HCT116 (cell line): Measurements from ENCODE around the gene ANKRD10. TPM values are rescaled to one million over a fixed set of nuclear protein-coding genes. Genes with fewer than 3 reads are reported as not detected.

Experiments
- ATAC-seq: fragments of 200-7000 bp; cut with Tn5 transposase; 2 replicates; pipeline ENCODE4 v1.9.1; 2020; ENCODE audit warnings: mild to moderate bottlenecking, moderate library complexity
- BruUV-seq: library from RNA; stranded (reverse); fragments of 400-500 nt; replicated peaks from 2 replicates; lab custom pipeline; 2021; lab: Mats Ljungman, UMichigan
- CTCF ChIA-PET: fragments of 300-600 bp; sonication (Branson Sonifier 250); formaldehyde crosslinking; loops from one replicate; lab custom pipeline; 2021; ENCODE audit warnings: antibody characterized with exemption; lab: Charles Lee
- POLR2A ChIA-PET: fragments of 300-600, 350-600 bp; sonication (Branson Sonifier 250); formaldehyde crosslinking; loops from one replicate; lab custom pipeline; 2021; ENCODE audit warnings: antibody characterized with exemption; lab: Charles Lee
- RAD21 ChIA-PET, 2 experiments: fragments of 300-600 bp; sonication (Branson Sonifier 250); formaldehyde crosslinking; loops; one replicate each; lab custom pipeline; 2023; ENCODE audit warnings: low total read pairs in 2 of 2; ENCODE audit not compliant: uncharacterized antibody in 2 of 2, unreplicated experiment in 2 of 2, low non-redundant PET in 1 of 2; lab: Charles Lee
- DNase-seq: peaks from one replicate; pipeline ENCODE4 v3.0.0-alpha.2; 2010; ENCODE audit warnings: low read depth, low spot score
- H2AFZ ChIP-seq: fragments of 200-600 bp; shearing (Covaris generic), sonication (generic); 2 replicates; pipeline ENCODE4 v1.6.1; 2017; ENCODE audit warnings: low read depth, mixed run types, mixed read lengths, antibody characterized with exemption, low read length; ENCODE audit not compliant: poor library complexity, severe bottlenecking
- H3K27ac ChIP-seq: 2 replicates; pipeline ENCODE4 v1.5.1; 2012; ENCODE audit warnings: low read depth, low read length
- H3K27me3 ChIP-seq: fragments of 200-600 bp; sonication (generic); 2 replicates; pipeline ENCODE4 v1.6.1; 2016; ENCODE audit warnings: mixed run types, low read length, mixed read lengths; ENCODE audit not compliant: insufficient read depth
- H3K36me3 ChIP-seq, 2 experiments: fragments of 200-500 bp in 1 of 2; fragments of 200-600 bp in 1 of 2; sonication (Bioruptor generic) in 1 of 2; sonication (generic) in 1 of 2; 2 replicates each; pipeline versions ENCODE4 v1.5.1 to v1.6.1; 2014 to 2016; ENCODE audit warnings: low read length in 2 of 2, inconsistent platforms in 1 of 2, mixed read lengths in 1 of 2, mixed run types in 1 of 2; ENCODE audit not compliant: insufficient read depth in 2 of 2, control insufficient read depth in 1 of 2
- H3K4me1 ChIP-seq, 2 experiments: fragments of 200-600 bp in 1 of 2; sonication (generic) in 1 of 2; 2 replicates each; pipeline versions ENCODE4 v1.5.1 to v1.6.1; 2012 to 2017; ENCODE audit warnings: low read length in 2 of 2, inconsistent platforms in 1 of 2, mild to moderate bottlenecking in 1 of 2, mixed read lengths in 1 of 2, mixed run types in 1 of 2, moderate library complexity in 1 of 2; ENCODE audit not compliant: insufficient read depth in 2 of 2, control insufficient read depth in 1 of 2
- H3K4me2 ChIP-seq: fragments of 200-600 bp; sonication (generic); 2 replicates; pipeline ENCODE4 v1.6.1; 2017; ENCODE audit warnings: mixed run types, low read length, mixed read lengths
- H3K4me3 ChIP-seq, 2 experiments: fragments of 200-600 bp in 1 of 2; sonication (generic) in 1 of 2; replicated peaks in 1 of 2; 2 replicates each; pipeline ENCODE4 v1.5.1; 2011 to 2016; ENCODE audit warnings: low read length in 2 of 2, control low read depth in 1 of 2, low read depth in 1 of 2, mild to moderate bottlenecking in 1 of 2, mixed read lengths in 1 of 2, mixed run types in 1 of 2
- H3K79me2 ChIP-seq: fragments of 200-600 bp; sonication (generic); 2 replicates; pipeline ENCODE4 v1.6.1; 2017; ENCODE audit warnings: mild to moderate bottlenecking, mixed run types, low read length, moderate library complexity, mixed read lengths; ENCODE audit not compliant: insufficient read depth
- H3K9ac ChIP-seq: fragments of 200-600 bp; sonication (generic); 2 replicates; pipeline ENCODE4 v1.6.1; 2016; ENCODE audit warnings: low read length, mixed read lengths
- H3K9me2 ChIP-seq: fragments of 200-600 bp; sonication (generic), shearing (Covaris generic); 2 replicates; pipeline ENCODE4 v1.6.1; 2017; ENCODE audit warnings: mixed run types, mild to moderate bottlenecking, moderate library complexity; ENCODE audit not compliant: insufficient read depth
- H3K9me3 ChIP-seq, 2 experiments: fragments of 200-500 bp in 1 of 2; fragments of 200-600 bp in 1 of 2; sonication (Bioruptor generic) in 1 of 2; sonication (generic) in 1 of 2; 2 replicates each; pipeline ENCODE4 v1.6.1; 2014 to 2017; ENCODE audit warnings: low read length in 2 of 2, mixed read lengths in 2 of 2, inconsistent platforms in 1 of 2, low read depth in 1 of 2, mild to moderate bottlenecking in 1 of 2, mixed run types in 1 of 2, moderate library complexity in 1 of 2; ENCODE audit not compliant: control insufficient read depth in 1 of 2, insufficient read depth in 1 of 2
- H4K20me1 ChIP-seq: fragments of 200-600 bp; sonication (generic), shearing (Covaris generic); 2 replicates; pipeline ENCODE4 v1.6.1; 2017; ENCODE audit warnings: mixed run types, mild to moderate bottlenecking, moderate library complexity; ENCODE audit not compliant: insufficient read depth
- CBX3 ChIP-seq: IDR thresholded peaks from 2 replicates; pipeline ENCODE4 v1.6.1; 2012; ENCODE audit warnings: low read depth
- CEBPB ChIP-seq: IDR thresholded peaks from 2 replicates; pipeline ENCODE4 v1.6.1; 2012; ENCODE audit warnings: low read depth
- EZH2 ChIP-seq: fragments of 200-600 bp; sonication (generic); IDR thresholded peaks from 2 replicates; pipeline ENCODE4 v1.6.1; 2017; ENCODE audit warnings: antibody characterized with exemption, mixed run types
- RAD21 ChIP-seq: IDR thresholded peaks from 2 replicates; pipeline ENCODE4 v1.6.1; 2012; ENCODE audit warnings: low read depth, mild to moderate bottlenecking
- SIN3A ChIP-seq: IDR thresholded peaks from 2 replicates; pipeline ENCODE4 v1.6.1; 2012; ENCODE audit warnings: low read depth
- SP1 ChIP-seq: IDR thresholded peaks from 2 replicates; pipeline ENCODE4 v1.6.1; 2012; ENCODE audit warnings: low read depth
- TCF7L2 ChIP-seq: IDR thresholded peaks from 2 replicates; pipeline ENCODE4 v1.7.0; 2011; ENCODE audit warnings: borderline replicate concordance, inconsistent platforms; ENCODE audit not compliant: insufficient read depth, insufficient read length; ENCODE audit errors: extremely low read depth
- ZFX ChIP-seq: fragments of 450-650 bp; IDR thresholded peaks from 2 replicates; pipeline ENCODE4 v1.6.1; 2017
- ZNF274 ChIP-seq: fragments of 200-500 bp; sonication (Bioruptor generic); IDR thresholded peaks from 2 replicates; pipeline ENCODE4 v1.6.1; 2014; ENCODE audit warnings: mild to moderate bottlenecking, low read depth, low read length, inconsistent platforms
- intact Hi-C: fragments of 100-400 bp; cut with micrococcal nuclease; formaldehyde crosslinking; loops from 2 replicates; pipeline ENCODE4 v1.10.0; 2022
- total RNA-seq: library from RNA; stranded (reverse); gene quantifications from one replicate; pipeline ENCODE4 v1.2.1, GENCODE V29; 2021; ENCODE audit not compliant: unreplicated experiment
- TF ChIP-seq, protein P1 (sequence below), 3 experiments: fragments of 200-600 bp in 1 of 3; sonication (generic) in 1 of 3; IDR thresholded peaks in 2 of 3; conservative IDR thresholded peaks in 1 of 3; 2 replicates each; pipeline ENCODE4 v1.5.1; 2012 to 2017; ENCODE audit warnings: low read depth in 2 of 3, low read length in 2 of 3, antibody characterized with exemption in 1 of 3, borderline replicate concordance in 1 of 3, control low read depth in 1 of 3, mild to moderate bottlenecking in 1 of 3, mixed read lengths in 1 of 3, mixed run types in 1 of 3, moderate library complexity in 1 of 3; ENCODE audit not compliant: insufficient read depth in 1 of 3
- TF ChIP-seq, protein P2 (sequence below): IDR thresholded peaks from 2 replicates; pipeline ENCODE4 v1.6.1; 2012; ENCODE audit warnings: low read depth

ANKRD10 gene
- total RNA-seq, 1 experiment from 2014 or later, result 173 TPM

DNA sequence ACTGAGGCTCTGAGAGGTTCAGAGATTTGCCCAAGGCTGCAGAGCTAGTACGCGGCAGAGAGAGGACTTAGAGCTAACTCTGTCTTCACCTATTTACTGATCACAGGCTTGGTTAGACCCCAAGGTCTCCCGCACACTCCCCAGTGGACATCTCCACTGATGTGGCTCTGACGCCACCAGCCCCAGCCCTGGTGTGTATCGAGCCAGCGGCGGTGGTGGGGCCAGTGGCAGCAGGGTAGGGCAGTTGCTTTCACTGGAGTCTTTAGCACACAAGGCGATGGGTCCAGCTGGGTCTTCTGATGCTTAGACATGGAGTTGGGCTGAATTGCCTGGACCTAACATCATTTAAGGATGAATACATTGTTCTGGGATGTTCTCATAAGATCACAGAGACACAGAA, 85.4 kb downstream of the ANKRD10 start:
- Histone ChIP-seq H3K4me2 (no peak overlapping the region), H3K9ac (no peak overlapping the region), H3K4me1 (no peaks in the 10 kb centered on the region), H3K9me2 (no peaks in the 10 kb centered on the region), H3K4me3 (no peak overlapping the region), H3K9me3 (no peaks in the 10 kb centered on the region), H3K27me3 (no peaks in the 10 kb centered on the region), H4K20me1 (no peaks in the 10 kb centered on the region), H3K36me3 (no peaks in the 10 kb centered on the region), H3K27ac (no peak overlapping the region), H3K79me2 (no peaks in the 10 kb centered on the region), H2AFZ (no peak overlapping the region)
- DNase-seq, result no peak
- intact Hi-C loops, result no loop called here
- ATAC-seq, result no peak
- BruUV-seq, result no TSS peak
- POLR2A ChIA-PET, result no interaction called here
- RAD21 ChIA-PET, result no interaction called here
- CTCF ChIA-PET, result no interaction called here
- TF ChIP-seq, protein P1, sequence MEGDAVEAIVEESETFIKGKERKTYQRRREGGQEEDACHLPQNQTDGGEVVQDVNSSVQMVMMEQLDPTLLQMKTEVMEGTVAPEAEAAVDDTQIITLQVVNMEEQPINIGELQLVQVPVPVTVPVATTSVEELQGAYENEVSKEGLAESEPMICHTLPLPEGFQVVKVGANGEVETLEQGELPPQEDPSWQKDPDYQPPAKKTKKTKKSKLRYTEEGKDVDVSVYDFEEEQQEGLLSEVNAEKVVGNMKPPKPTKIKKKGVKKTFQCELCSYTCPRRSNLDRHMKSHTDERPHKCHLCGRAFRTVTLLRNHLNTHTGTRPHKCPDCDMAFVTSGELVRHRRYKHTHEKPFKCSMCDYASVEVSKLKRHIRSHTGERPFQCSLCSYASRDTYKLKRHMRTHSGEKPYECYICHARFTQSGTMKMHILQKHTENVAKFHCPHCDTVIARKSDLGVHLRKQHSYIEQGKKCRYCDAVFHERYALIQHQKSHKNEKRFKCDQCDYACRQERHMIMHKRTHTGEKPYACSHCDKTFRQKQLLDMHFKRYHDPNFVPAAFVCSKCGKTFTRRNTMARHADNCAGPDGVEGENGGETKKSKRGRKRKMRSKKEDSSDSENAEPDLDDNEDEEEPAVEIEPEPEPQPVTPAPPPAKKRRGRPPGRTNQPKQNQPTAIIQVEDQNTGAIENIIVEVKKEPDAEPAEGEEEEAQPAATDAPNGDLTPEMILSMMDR (IDR thresholded peaks at IDR 0.05 in 2 of 3, conservative IDR thresholded peaks at IDR 0.05 in 1 of 3; ENCODE audit: borderline replicate concordance in 1 of 3, insufficient read depth in 1 of 3, low read depth in 2 of 3, low read length in 2 of 3), result no peak
- TF ChIP-seq CBX3 (no peak), SIN3A (no peak), ZFX (no peak), RAD21 (no peak), EZH2 (no peak), CEBPB (no peak), SP1 (no peak), ZNF274 (no peak), TCF7L2 (no peak)
- TF ChIP-seq, protein P2, sequence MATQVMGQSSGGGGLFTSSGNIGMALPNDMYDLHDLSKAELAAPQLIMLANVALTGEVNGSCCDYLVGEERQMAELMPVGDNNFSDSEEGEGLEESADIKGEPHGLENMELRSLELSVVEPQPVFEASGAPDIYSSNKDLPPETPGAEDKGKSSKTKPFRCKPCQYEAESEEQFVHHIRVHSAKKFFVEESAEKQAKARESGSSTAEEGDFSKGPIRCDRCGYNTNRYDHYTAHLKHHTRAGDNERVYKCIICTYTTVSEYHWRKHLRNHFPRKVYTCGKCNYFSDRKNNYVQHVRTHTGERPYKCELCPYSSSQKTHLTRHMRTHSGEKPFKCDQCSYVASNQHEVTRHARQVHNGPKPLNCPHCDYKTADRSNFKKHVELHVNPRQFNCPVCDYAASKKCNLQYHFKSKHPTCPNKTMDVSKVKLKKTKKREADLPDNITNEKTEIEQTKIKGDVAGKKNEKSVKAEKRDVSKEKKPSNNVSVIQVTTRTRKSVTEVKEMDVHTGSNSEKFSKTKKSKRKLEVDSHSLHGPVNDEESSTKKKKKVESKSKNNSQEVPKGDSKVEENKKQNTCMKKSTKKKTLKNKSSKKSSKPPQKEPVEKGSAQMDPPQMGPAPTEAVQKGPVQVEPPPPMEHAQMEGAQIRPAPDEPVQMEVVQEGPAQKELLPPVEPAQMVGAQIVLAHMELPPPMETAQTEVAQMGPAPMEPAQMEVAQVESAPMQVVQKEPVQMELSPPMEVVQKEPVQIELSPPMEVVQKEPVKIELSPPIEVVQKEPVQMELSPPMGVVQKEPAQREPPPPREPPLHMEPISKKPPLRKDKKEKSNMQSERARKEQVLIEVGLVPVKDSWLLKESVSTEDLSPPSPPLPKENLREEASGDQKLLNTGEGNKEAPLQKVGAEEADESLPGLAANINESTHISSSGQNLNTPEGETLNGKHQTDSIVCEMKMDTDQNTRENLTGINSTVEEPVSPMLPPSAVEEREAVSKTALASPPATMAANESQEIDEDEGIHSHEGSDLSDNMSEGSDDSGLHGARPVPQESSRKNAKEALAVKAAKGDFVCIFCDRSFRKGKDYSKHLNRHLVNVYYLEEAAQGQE, result no peak
